Thyroid gland (tissue), 4 donors: ENCODE data around the gene ABCB8. TPM values are rescaled to one million over a fixed set of nuclear protein-coding genes. Genes with fewer than 3 reads are reported as not detected.

Experiments used
- DNase-seq, 2 donors: peaks; one replicate each; pipeline ENCODE4 v3.0.0-alpha.2; 2019
- H3K27ac ChIP-seq, 3 donors: fragments of 200-600 bp; sonication (generic); 1 replicate in 2 of 3; 2 replicates in 1 of 3; pipeline ENCODE4 v1.5.1; 2016 to 2019; ENCODE audit warnings: mild to moderate bottlenecking in 1 of 3, moderate library complexity in 1 of 3
- H3K27me3 ChIP-seq: fragments of 200-600 bp; sonication (generic); one replicate; pipeline ENCODE4 v1.5.1; 2019
- H3K36me3 ChIP-seq, 2 donors: fragments of 200-600 bp; sonication (generic); one replicate each; pipeline ENCODE4 v1.5.1; 2016 to 2019
- H3K4me1 ChIP-seq, 2 donors: fragments of 200-600 bp; sonication (generic); one replicate each; pipeline ENCODE4 v1.5.1; 2017 to 2019
- H3K4me3 ChIP-seq, 3 donors: fragments of 200-600 bp; sonication (generic); replicated peaks in 1 of 3; 1 replicate in 2 of 3; 2 replicates in 1 of 3; pipeline ENCODE4 v1.5.1; 2016; ENCODE audit warnings: mild to moderate bottlenecking in 1 of 3
- H3K9me3 ChIP-seq: fragments of 200-600 bp; sonication (generic); one replicate; pipeline ENCODE4 v1.5.1; 2017
- CTCF ChIP-seq, 6 experiments: fragments of 200-600 bp in 3 of 6; fragments of 450-650 bp in 3 of 6; sonication (generic) in 3 of 6; IDR thresholded peaks; one replicate each; pipeline ENCODE4 v1.5.1; 2016 to 2019; ENCODE audit warnings: antibody characterized with exemption in 6 of 6, mild to moderate bottlenecking in 2 of 6, inconsistent platforms in 1 of 6, moderate library complexity in 1 of 6
- POLR2A ChIP-seq, 2 donors: fragments of 450-650 bp; IDR thresholded peaks; one replicate each; pipeline ENCODE4 v1.6.1; 2017; ENCODE audit warnings: antibody characterized with exemption in 2 of 2, mild to moderate bottlenecking in 2 of 2, moderate library complexity in 1 of 2
- WGBS, 2 donors: methylation state at CpG; one replicate each; pipeline ENCODE4 v1.1.5; 2017; 5-methylcytosine and 5-hydroxymethylcytosine counted together
- intact Hi-C: fragments of 100-400 bp; cut with DNase I; formaldehyde crosslinking; loops from one replicate; pipeline ENCODE4 v1.15.1; 2023
- total RNA-seq, 4 donors: library from RNA; depleted of rRNA; stranded (reverse); fragments of >200 nt; gene quantifications; one replicate each; pipeline ENCODE4 v1.2.3, GENCODE V29; 2016

Gene ABCB8
- total RNA-seq, 4 donors from 2014 or later, result 39.0 to 74.2 (median 60.9) TPM

DNA sequence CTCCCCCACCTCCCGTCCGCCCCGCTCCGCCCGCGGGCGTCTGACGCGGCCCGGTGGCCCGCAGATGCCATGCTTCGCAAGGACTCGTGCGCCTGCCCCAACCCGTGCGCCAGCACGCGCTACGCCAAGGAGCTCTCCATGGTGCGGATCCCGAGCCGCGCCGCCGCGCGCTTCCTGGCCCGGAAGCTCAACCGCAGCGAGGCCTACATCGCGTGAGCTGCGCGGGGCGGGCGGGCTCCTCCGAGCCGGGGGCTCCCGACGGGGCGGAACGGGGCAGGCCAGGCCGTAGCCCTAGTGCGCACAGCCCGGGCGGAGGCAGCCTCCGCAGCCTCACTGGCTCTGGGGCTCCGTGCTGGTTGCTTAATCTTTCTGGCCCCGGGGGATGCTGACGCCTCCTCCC, 22.9 kb downstream of the ABCB8 start:
- no peaks in the 10 kb centered on the region for H3K36me3 ChIP-seq
- DNase-seq, result peak; percentile 51 to 58
- H3K4me1 ChIP-seq, result peaks cover 0 to 13% of the 10 kb centered on the region in 2 donors
- H3K27ac ChIP-seq, result no peak overlapping the region
- TF ChIP-seq CTCF (IDR thresholded peaks at IDR 0.05), result no peak
- TF ChIP-seq POLR2A (IDR thresholded peaks at IDR 0.05), result no peak
- no peaks in the 10 kb centered on the region for H3K9me3 ChIP-seq
- 3 to 8% methylated on average over 14 to 20 of the region's 50 CpGs for WGBS, 2 donors
- intact Hi-C loops, result no loop called here
- no peak overlapping the region for H3K4me3 ChIP-seq
- H3K27me3 ChIP-seq, result no peaks in the 10 kb centered on the region

GRCh38 chr7:151053096-151053495, 24.8 kb downstream of the ABCB8 start:
- Histone ChIP-seq H3K36me3 (no peaks in the 10 kb centered on the region), H3K9me3 (no peaks in the 10 kb centered on the region), H3K27ac (no peak overlapping the region), H3K27me3 (no peaks in the 10 kb centered on the region), H3K4me3 (no peak overlapping the region), H3K4me1 (peaks cover 9 to 16% of the 10 kb centered on the region in 2 donors)
- WGBS, 2 donors, result 72 to 78% methylated on average over 4 of the region's 4 CpGs
- TF ChIP-seq POLR2A (IDR thresholded peaks at IDR 0.05) (no peak), CTCF (IDR thresholded peaks at IDR 0.05) (no peak)
- intact Hi-C loops, result no loop called here
- DNase-seq, result no peak

DNA sequence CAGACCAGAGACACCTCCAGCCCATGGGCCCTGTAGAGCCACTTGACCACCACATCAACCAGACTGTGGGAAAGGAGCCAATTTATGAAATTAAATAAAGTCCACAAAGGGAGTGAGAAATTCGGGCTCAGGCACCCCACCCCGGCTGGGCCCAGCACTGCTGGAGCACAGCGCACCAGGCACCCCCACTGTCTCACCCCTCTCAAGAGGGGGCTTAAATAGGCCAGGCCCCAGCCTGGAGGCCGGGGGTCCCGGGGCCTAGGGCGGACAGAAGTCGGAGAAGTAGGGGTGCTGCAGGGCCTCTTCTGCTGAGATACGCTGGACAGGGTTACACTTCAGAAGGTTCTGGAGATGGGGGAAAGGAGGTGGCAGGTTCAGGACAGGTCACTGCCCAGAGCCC, 25.5 kb downstream of the ABCB8 start:
- Histone ChIP-seq H3K4me3 (no peak overlapping the region), H3K27me3 (no peaks in the 10 kb centered on the region), H3K4me1 (peaks cover 14 to 21% of the 10 kb centered on the region in 2 donors), H3K27ac (no peak overlapping the region), H3K36me3 (no peaks in the 10 kb centered on the region), H3K9me3 (no peaks in the 10 kb centered on the region)
- no peak for DNase-seq
- TF ChIP-seq CTCF (IDR thresholded peaks at IDR 0.05) (no peak), POLR2A (IDR thresholded peaks at IDR 0.05) (no peak)
- WGBS, 2 donors, result 91 to 94% methylated on average over 7 to 8 of the region's 8 CpGs
- intact Hi-C loops, result no loop called here

DNA sequence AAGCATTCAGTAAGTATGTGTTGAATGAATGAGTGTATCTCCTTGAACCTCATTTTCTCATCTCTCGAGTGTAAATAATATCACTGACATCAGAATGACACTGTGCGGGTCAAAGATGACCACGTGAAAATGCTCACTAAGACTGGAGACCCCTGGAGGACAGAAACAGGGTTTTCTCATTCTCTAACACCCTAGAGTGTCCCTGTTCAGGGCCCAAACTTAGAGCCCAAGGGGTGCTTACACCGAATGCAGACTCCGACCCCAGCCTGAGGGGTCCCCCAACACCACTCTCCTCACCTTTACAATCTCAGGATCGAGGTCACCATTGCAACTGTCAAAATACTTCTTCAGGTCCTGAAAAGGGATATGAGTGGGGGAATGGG, 28.0 kb downstream of the ABCB8 start:
- Histone ChIP-seq H3K36me3 (no peaks in the 10 kb centered on the region), H3K27me3 (no peaks in the 10 kb centered on the region), H3K4me1 (peaks cover 30% of the 10 kb centered on the region in 2 donors), H3K9me3 (no peaks in the 10 kb centered on the region), H3K27ac (no peak overlapping the region), H3K4me3 (no peak overlapping the region)
- TF ChIP-seq POLR2A (IDR thresholded peaks at IDR 0.05), result no peak
- TF ChIP-seq CTCF (IDR thresholded peaks at IDR 0.05), result no peak
- WGBS, 2 donors, result 88 to 93% methylated on average over 6 of the region's 6 CpGs
- DNase-seq, result no peak
- intact Hi-C loops, result no loop called here

- Histone ChIP-seq H3K4me1 (peaks cover 35 to 36% of the 10 kb centered on the region in 2 donors), H3K9me3 (no peaks in the 10 kb centered on the region), H3K36me3 (no peaks in the 10 kb centered on the region), H3K27me3 (no peaks in the 10 kb centered on the region), H3K4me3 (peak overlapping the region in 2 of 3 donors; percentile 31 to 57), H3K27ac (no peak overlapping the region)
- TF ChIP-seq CTCF (IDR thresholded peaks at IDR 0.05) (no peak), POLR2A (IDR thresholded peaks at IDR 0.05) (no peak)
- 22 to 26% methylated on average over 16 to 23 of the region's 29 CpGs for WGBS, 2 donors
- intact Hi-C loops, result no loop called here
- peak; percentile 19 to 35 for DNase-seq
Observed at GRCh38 chr7:151056666-151057505, 28.6 kb downstream of the ABCB8 start.
